WTC11 (cell line): Measurements from ENCODE around the gene SIT1. TPM values are rescaled to one million over a fixed set of nuclear protein-coding genes. Genes with fewer than 3 reads are reported as not detected.
A peak's percentile ranks its signal among the peaks of the same experiment; 100 is the strongest.

Experiments used
- ATAC-seq: fragments of 200-7000 bp; cut with Tn5 transposase; 2 replicates; pipeline ENCODE4 v1.10.0; 2021; ENCODE audit warnings: mild to moderate bottlenecking, moderate library complexity
- CTCF ChIA-PET: fragments of 300-600 bp; sonication (Branson Sonifier 250); formaldehyde crosslinking; loops from one replicate; lab custom pipeline; 2021; ENCODE audit warnings: antibody characterized with exemption; lab: Charles Lee
- POLR2A ChIA-PET: fragments of 350-600 bp; sonication (Branson Sonifier 250); formaldehyde crosslinking; loops from one replicate; lab custom pipeline; 2021; ENCODE audit warnings: antibody characterized with exemption; lab: Charles Lee
- DNase-seq: peaks from one replicate; pipeline ENCODE4 v3.0.0; 2021; ENCODE audit warnings: low spot score
- H3K27ac Mint-ChIP-seq: 2 replicates; pipeline ENCODE4 v1.8.0; 2021; ENCODE audit warnings: mixed read lengths
- H3K27me3 Mint-ChIP-seq: 2 replicates; pipeline ENCODE4 v1.8.0; 2021; ENCODE audit warnings: low read depth, mild to moderate bottlenecking, moderate library complexity, mixed read lengths
- H3K36me3 Mint-ChIP-seq: 2 replicates; pipeline ENCODE4 v1.8.0; 2021; ENCODE audit warnings: mixed read lengths
- H3K4me1 Mint-ChIP-seq: 2 replicates; pipeline ENCODE4 v1.8.0; 2022; ENCODE audit warnings: mixed read lengths
- H3K4me3 Mint-ChIP-seq: 2 replicates; pipeline ENCODE4 v1.8.0; 2021; ENCODE audit warnings: mild to moderate bottlenecking, moderate library complexity, mixed read lengths
- H3K9me3 Mint-ChIP-seq: 2 replicates; pipeline ENCODE4 v1.8.0; 2021; ENCODE audit warnings: mixed read lengths
- HMGA2 ChIP-seq: fragments of 250-450 bp; sonication (Bioruptor Pico); IDR thresholded peaks from 2 replicates; pipeline ENCODE4 v1.4.0; 2021; ENCODE audit warnings: mild to moderate bottlenecking, moderate library complexity
- OVOL2 ChIP-seq: fragments of 250-450 bp; sonication (Bioruptor Pico); IDR thresholded peaks from 2 replicates; pipeline ENCODE4 v1.9.0; 2021; ENCODE audit warnings: mild to moderate bottlenecking, borderline replicate concordance
- TEAD1 ChIP-seq: sonication (generic); formaldehyde crosslinking; IDR thresholded peaks from 2 replicates; pipeline ENCODE4 v1.8.0; 2022; ENCODE audit warnings: mild to moderate bottlenecking, missing genetic modification reagents
- ZNF138 ChIP-seq: sonication (generic); formaldehyde crosslinking; conservative IDR thresholded peaks from 2 replicates; pipeline ENCODE4 v1.8.1; 2022; ENCODE audit warnings: mild to moderate bottlenecking, moderate library complexity, missing genetic modification reagents
- ZNF423 ChIP-seq: fragments of 250-450 bp; sonication (Bioruptor Pico); IDR thresholded peaks from 2 replicates; pipeline ENCODE4 v2.1.2; 2022; ENCODE audit warnings: mild to moderate bottlenecking, moderate library complexity
- total RNA-seq: library from RNA; stranded (reverse); gene quantifications from 3 replicates; pipeline ENCODE4 v1.2.3, GENCODE V29; 2021
- TF ChIP-seq, protein P1 (sequence below): sonication (generic); formaldehyde crosslinking; IDR thresholded peaks from 2 replicates; pipeline ENCODE4 v1.8.1; 2023; ENCODE audit warnings: mild to moderate bottlenecking, missing genetic modification reagents, moderate library complexity
- TF ChIP-seq, protein P2 (sequence below): sonication (generic); formaldehyde crosslinking; conservative IDR thresholded peaks from 2 replicates; pipeline ENCODE4 v1.8.1; 2022; ENCODE audit warnings: mild to moderate bottlenecking, missing genetic modification reagents
- TF ChIP-seq, protein P3 (sequence below): fragments of 250-450 bp; sonication (Bioruptor Pico); IDR thresholded peaks from 2 replicates; pipeline ENCODE4 v1.8.0; 2021; ENCODE audit warnings: mild to moderate bottlenecking
- TF ChIP-seq, protein P4 (sequence below): fragments of 250-450 bp; sonication (Bioruptor Pico); conservative IDR thresholded peaks from 2 replicates; pipeline ENCODE4 v1.9.0; 2021; ENCODE audit warnings: mild to moderate bottlenecking
- TF ChIP-seq, protein P5 (sequence below): sonication (generic); formaldehyde crosslinking; IDR thresholded peaks from 2 replicates; pipeline ENCODE4 v1.8.0; 2022; ENCODE audit warnings: mild to moderate bottlenecking, missing genetic modification reagents
- TF ChIP-seq, protein P6 (sequence below): fragments of 200-600 bp; IDR thresholded peaks from 2 replicates; pipeline ENCODE4 v1.8.0; 2022; ENCODE audit warnings: antibody characterized with exemption
- TF ChIP-seq, protein P7 (sequence below): sonication (generic); formaldehyde crosslinking; IDR thresholded peaks from 2 replicates; pipeline ENCODE4 v1.8.1; 2022; ENCODE audit warnings: mild to moderate bottlenecking, moderate library complexity, missing genetic modification reagents
- TF ChIP-seq, protein P8 (sequence below): sonication (generic); formaldehyde crosslinking; IDR thresholded peaks from 2 replicates; pipeline ENCODE4 v1.8.1; 2023; ENCODE audit warnings: mild to moderate bottlenecking, missing genetic modification reagents
- TF ChIP-seq, protein P9 (sequence below): sonication (generic); formaldehyde crosslinking; IDR thresholded peaks from 2 replicates; pipeline ENCODE4 v1.8.0; 2023; ENCODE audit warnings: missing genetic modification reagents, mild to moderate bottlenecking, borderline replicate concordance
- TF ChIP-seq, protein P10 (sequence below): fragments of 250-450 bp; sonication (Bioruptor Pico); IDR thresholded peaks from 2 replicates; pipeline ENCODE4 v1.9.0; 2021; ENCODE audit warnings: mild to moderate bottlenecking

The SIT1 gene
- total RNA-seq, 1 experiment from 2014 or later, result 4.1 TPM

DNA sequence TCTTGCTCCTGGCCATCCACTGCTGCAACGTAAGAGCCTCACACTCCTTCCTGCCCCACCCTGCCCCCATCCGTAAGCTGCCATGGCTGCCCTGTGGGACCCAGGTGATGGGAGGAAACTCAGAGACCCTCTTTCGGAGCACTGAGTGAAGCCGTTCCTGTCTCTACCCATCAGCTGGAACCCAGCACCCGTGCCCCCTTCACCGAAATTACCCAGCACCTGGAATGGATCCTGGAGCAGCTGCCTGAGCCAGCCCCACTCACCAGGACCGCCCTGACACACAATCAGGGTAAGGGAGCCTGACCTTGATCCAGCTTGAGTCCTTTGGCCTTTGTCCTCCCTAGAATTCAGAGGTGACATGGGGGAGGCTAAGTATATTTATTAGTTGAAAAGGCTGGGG is 42.5 kb downstream of the SIT1 start:
- TF ChIP-seq, protein P1, sequence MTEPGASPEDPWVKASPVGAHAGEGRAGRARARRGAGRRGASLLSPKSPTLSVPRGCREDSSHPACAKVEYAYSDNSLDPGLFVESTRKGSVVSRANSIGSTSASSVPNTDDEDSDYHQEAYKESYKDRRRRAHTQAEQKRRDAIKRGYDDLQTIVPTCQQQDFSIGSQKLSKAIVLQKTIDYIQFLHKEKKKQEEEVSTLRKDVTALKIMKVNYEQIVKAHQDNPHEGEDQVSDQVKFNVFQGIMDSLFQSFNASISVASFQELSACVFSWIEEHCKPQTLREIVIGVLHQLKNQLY (CRISPR knock-in tag), result no peak
- TF ChIP-seq, protein P2, sequence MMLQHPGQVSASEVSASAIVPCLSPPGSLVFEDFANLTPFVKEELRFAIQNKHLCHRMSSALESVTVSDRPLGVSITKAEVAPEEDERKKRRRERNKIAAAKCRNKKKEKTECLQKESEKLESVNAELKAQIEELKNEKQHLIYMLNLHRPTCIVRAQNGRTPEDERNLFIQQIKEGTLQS (CRISPR knock-in tag), result no peak
- TF ChIP-seq, protein P3, sequence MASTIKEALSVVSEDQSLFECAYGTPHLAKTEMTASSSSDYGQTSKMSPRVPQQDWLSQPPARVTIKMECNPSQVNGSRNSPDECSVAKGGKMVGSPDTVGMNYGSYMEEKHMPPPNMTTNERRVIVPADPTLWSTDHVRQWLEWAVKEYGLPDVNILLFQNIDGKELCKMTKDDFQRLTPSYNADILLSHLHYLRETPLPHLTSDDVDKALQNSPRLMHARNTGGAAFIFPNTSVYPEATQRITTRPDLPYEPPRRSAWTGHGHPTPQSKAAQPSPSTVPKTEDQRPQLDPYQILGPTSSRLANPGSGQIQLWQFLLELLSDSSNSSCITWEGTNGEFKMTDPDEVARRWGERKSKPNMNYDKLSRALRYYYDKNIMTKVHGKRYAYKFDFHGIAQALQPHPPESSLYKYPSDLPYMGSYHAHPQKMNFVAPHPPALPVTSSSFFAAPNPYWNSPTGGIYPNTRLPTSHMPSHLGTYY, result no peak
- TF ChIP-seq ZNF423 (CRISPR knock-in tag) (no peak), OVOL2 (CRISPR knock-in tag) (no peak), ZNF138 (CRISPR knock-in tag) (no peak), HMGA2 (CRISPR knock-in tag) (no peak)
- TF ChIP-seq, protein P4, sequence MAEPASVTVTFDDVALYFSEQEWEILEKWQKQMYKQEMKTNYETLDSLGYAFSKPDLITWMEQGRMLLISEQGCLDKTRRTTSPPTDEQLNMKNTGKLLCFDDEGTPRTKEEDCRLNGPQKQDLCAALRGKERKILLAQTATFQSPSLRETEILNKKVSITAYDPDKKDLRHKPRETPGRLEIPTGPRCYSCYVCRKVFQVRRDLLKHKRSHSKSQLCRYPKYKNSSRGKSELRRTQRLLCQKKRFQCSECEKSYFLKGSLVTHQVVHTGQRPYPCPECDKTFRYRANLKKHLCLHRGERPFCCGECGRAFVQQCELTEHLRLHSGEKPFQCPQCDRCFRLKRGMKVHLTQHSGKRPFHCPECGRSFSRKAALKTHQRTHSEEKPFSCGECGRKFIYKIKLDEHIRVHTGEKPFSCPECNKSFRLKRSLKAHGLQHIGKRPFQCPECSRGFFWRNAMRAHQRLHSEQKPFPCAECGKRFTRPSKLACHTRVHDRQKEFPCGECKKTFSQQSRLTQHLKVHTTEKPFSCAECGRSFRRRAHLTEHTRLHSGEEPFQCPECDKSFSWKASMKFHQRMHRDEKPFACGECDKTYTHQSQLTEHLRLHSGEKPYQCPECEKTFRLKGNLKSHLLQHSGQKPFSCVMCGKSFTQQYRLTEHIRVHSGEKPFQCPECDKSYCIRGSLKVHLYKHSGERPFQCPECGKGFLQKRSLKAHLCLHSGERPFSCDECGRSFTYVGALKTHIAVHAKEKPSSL (CRISPR knock-in tag), result no peak
- TF ChIP-seq, protein P5, sequence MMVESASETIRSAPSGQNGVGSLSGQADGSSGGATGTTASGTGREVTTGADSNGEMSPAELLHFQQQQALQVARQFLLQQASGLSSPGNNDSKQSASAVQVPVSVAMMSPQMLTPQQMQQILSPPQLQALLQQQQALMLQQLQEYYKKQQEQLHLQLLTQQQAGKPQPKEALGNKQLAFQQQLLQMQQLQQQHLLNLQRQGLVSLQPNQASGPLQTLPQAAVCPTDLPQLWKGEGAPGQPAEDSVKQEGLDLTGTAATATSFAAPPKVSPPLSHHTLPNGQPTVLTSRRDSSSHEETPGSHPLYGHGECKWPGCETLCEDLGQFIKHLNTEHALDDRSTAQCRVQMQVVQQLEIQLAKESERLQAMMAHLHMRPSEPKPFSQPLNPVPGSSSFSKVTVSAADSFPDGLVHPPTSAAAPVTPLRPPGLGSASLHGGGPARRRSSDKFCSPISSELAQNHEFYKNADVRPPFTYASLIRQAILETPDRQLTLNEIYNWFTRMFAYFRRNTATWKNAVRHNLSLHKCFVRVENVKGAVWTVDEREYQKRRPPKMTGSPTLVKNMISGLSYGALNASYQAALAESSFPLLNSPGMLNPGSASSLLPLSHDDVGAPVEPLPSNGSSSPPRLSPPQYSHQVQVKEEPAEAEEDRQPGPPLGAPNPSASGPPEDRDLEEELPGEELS (CRISPR knock-in tag), result no peak
- TF ChIP-seq, protein P6, sequence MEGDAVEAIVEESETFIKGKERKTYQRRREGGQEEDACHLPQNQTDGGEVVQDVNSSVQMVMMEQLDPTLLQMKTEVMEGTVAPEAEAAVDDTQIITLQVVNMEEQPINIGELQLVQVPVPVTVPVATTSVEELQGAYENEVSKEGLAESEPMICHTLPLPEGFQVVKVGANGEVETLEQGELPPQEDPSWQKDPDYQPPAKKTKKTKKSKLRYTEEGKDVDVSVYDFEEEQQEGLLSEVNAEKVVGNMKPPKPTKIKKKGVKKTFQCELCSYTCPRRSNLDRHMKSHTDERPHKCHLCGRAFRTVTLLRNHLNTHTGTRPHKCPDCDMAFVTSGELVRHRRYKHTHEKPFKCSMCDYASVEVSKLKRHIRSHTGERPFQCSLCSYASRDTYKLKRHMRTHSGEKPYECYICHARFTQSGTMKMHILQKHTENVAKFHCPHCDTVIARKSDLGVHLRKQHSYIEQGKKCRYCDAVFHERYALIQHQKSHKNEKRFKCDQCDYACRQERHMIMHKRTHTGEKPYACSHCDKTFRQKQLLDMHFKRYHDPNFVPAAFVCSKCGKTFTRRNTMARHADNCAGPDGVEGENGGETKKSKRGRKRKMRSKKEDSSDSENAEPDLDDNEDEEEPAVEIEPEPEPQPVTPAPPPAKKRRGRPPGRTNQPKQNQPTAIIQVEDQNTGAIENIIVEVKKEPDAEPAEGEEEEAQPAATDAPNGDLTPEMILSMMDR, result no peak
- TF ChIP-seq, protein P7, sequence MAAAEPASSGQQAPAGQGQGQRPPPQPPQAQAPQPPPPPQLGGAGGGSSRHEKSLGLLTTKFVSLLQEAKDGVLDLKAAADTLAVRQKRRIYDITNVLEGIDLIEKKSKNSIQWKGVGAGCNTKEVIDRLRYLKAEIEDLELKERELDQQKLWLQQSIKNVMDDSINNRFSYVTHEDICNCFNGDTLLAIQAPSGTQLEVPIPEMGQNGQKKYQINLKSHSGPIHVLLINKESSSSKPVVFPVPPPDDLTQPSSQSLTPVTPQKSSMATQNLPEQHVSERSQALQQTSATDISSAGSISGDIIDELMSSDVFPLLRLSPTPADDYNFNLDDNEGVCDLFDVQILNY (CRISPR knock-in tag), result no peak
- H3K9me3 Mint-ChIP-seq, result no peaks in the 10 kb centered on the region
- ChIA-PET POLR2A (no interaction called here), CTCF (interaction anchor here (0.6 to 1.3 kb wide), 3 partner anchors 8 to 88 kb away, joined by 3 read pairs; no protein-coding TSS in a partner anchor)
- no peaks in the 10 kb centered on the region for H3K36me3 Mint-ChIP-seq
- DNase-seq (no peak), ATAC-seq (no peak)
- H3K27me3 Mint-ChIP-seq, result peaks cover 5% of the 10 kb centered on the region
- no peak overlapping the region for H3K4me3 Mint-ChIP-seq
- peaks cover 11% of the 10 kb centered on the region for H3K4me1 Mint-ChIP-seq
- H3K27ac Mint-ChIP-seq, result no peak overlapping the region

DNA sequence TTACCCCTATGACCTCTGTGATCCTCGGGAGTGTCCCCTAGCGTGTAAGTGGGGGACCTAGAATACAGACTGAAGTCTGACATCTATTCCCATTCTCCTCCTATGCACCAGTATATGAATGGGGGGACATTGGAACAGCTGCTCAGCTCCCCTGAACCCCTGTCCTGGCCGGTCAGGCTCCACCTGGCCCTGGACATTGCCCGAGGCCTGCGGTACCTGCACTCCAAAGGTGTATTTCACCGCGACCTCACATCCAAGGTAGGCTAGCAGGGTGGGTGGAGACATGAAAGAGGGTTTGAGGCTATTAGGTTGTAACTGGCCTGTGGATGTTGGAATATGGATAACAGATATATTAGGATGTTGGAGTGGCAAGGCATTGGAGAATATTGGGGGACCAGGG is 44.0 kb downstream of the SIT1 start:
- ATAC-seq, result no peak
- H3K27ac Mint-ChIP-seq, result no peak overlapping the region
- H3K9me3 Mint-ChIP-seq, result no peaks in the 10 kb centered on the region
- no peak for TF ChIP-seq TEAD1 (CRISPR knock-in tag)
- H3K36me3 Mint-ChIP-seq, result no peaks in the 10 kb centered on the region
- peaks cover 5% of the 10 kb centered on the region for H3K27me3 Mint-ChIP-seq
- DNase-seq, result no peak
- H3K4me1 Mint-ChIP-seq, result peaks cover 13% of the 10 kb centered on the region
- H3K4me3 Mint-ChIP-seq, result no peak overlapping the region
- ChIA-PET POLR2A (no interaction called here), CTCF (interaction anchor here (3.3 kb wide), 1 partner anchor 10 kb away, joined by 36 read pairs; no protein-coding TSS in a partner anchor)

DNA sequence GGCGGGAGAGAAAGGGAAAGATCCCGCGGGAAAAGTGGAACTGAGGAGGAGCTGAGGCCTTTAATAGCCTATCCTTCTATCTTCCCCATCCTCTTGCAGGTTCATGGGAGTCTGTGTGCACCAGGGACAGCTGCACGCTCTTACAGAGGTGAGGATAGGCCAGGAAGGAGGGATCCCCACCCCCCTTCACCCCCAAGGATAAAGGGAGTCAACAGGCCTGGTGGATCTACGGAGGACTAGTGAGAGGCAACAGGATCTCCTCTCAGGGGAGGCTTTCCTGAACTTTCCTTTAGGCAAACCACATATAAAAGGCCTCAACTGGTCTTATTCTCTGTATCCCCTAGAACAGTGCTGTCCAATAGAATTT is 44.6 kb downstream of the SIT1 start:
- no peak for ATAC-seq
- TF ChIP-seq, protein P8, sequence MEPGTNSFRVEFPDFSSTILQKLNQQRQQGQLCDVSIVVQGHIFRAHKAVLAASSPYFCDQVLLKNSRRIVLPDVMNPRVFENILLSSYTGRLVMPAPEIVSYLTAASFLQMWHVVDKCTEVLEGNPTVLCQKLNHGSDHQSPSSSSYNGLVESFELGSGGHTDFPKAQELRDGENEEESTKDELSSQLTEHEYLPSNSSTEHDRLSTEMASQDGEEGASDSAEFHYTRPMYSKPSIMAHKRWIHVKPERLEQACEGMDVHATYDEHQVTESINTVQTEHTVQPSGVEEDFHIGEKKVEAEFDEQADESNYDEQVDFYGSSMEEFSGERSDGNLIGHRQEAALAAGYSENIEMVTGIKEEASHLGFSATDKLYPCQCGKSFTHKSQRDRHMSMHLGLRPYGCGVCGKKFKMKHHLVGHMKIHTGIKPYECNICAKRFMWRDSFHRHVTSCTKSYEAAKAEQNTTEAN, result no peak
- TF ChIP-seq, protein P9, sequence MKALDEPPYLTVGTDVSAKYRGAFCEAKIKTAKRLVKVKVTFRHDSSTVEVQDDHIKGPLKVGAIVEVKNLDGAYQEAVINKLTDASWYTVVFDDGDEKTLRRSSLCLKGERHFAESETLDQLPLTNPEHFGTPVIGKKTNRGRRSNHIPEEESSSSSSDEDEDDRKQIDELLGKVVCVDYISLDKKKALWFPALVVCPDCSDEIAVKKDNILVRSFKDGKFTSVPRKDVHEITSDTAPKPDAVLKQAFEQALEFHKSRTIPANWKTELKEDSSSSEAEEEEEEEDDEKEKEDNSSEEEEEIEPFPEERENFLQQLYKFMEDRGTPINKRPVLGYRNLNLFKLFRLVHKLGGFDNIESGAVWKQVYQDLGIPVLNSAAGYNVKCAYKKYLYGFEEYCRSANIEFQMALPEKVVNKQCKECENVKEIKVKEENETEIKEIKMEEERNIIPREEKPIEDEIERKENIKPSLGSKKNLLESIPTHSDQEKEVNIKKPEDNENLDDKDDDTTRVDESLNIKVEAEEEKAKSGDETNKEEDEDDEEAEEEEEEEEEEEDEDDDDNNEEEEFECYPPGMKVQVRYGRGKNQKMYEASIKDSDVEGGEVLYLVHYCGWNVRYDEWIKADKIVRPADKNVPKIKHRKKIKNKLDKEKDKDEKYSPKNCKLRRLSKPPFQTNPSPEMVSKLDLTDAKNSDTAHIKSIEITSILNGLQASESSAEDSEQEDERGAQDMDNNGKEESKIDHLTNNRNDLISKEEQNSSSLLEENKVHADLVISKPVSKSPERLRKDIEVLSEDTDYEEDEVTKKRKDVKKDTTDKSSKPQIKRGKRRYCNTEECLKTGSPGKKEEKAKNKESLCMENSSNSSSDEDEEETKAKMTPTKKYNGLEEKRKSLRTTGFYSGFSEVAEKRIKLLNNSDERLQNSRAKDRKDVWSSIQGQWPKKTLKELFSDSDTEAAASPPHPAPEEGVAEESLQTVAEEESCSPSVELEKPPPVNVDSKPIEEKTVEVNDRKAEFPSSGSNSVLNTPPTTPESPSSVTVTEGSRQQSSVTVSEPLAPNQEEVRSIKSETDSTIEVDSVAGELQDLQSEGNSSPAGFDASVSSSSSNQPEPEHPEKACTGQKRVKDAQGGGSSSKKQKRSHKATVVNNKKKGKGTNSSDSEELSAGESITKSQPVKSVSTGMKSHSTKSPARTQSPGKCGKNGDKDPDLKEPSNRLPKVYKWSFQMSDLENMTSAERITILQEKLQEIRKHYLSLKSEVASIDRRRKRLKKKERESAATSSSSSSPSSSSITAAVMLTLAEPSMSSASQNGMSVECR (CRISPR knock-in tag), result no peak
- TF ChIP-seq, protein P10, sequence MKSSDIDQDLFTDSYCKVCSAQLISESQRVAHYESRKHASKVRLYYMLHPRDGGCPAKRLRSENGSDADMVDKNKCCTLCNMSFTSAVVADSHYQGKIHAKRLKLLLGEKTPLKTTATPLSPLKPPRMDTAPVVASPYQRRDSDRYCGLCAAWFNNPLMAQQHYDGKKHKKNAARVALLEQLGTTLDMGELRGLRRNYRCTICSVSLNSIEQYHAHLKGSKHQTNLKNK (CRISPR knock-in tag), result no peak

More for the DNA sequence above, 44.6 kb downstream of the SIT1 start:
- POLR2A ChIA-PET, result interaction anchor here (0.7 to 1.1 kb wide), 2 partner anchors 40 to 126 kb away, joined by 3 read pairs; partner anchors contain the start of gene CREB3
- DNase-seq, result no peak
- Mint-ChIP-seq H3K4me3 (peak overlapping the region; percentile 75), H3K36me3 (no peaks in the 10 kb centered on the region), H3K4me1 (peaks cover 13% of the 10 kb centered on the region), H3K27me3 (peaks cover 5% of the 10 kb centered on the region), H3K9me3 (no peaks in the 10 kb centered on the region), H3K27ac (no peak overlapping the region)
- CTCF ChIA-PET, result interaction anchor here (1.0 to 3.3 kb wide), 3 partner anchors 8 to 126 kb away, joined by 5 to 36 read pairs (median 5); partner anchors contain the start of genes CREB3 and TLN1
